Omental fat pad (tissue), 4 donors: Measurements from ENCODE around the gene SRSF5. TPM values are rescaled to one million over a fixed set of nuclear protein-coding genes. Genes with fewer than 3 reads are reported as not detected.
"Not testable (repeated sequence)": the region's sequence is repeated elsewhere in the genome, so short reads cannot be mapped to it uniquely, and the experiment has no call there.

Source experiments
- ATAC-seq: fragments of 150-250 bp; one replicate; pipeline ENCODE4 v1.9.1; 2016; ENCODE audit warnings: mild to moderate bottlenecking, moderate library complexity; ENCODE audit not compliant: low FRiP score
- DNase-seq: peaks from one replicate; pipeline ENCODE4 v3.0.0-alpha.2; 2019; ENCODE audit warnings: low spot score
- CTCF ChIP-seq, 3 donors: fragments of 450-650 bp; IDR thresholded peaks; one replicate each; pipeline ENCODE4 v1.5.1; 2016 to 2017; ENCODE audit warnings: antibody characterized with exemption in 3 of 3, mild to moderate bottlenecking in 3 of 3, moderate library complexity in 2 of 3
- total RNA-seq, 4 donors: library from RNA; depleted of rRNA; stranded (reverse); fragments of >200 nt; gene quantifications; one replicate each; pipeline ENCODE4 v1.1.0, GENCODE V29; 2016

Gene SRSF5
- 100 to 1,000 TPM; 198 to 421 (median 367) TPM for total RNA-seq

- DNase-seq: peak; percentile 88
- no peak for TF ChIP-seq CTCF (IDR thresholded peaks at IDR 0.05)
- ATAC-seq: peak; percentile 97
Measured at GRCh38 chr14:69766984-69767368, at the start of gene SRSF5. Gene SRSF5, plus strand, starts transcription at chr14:69767142. Its CDS starts 1,015 bp downstream, at chr14:69768157.

- not testable (repeated sequence) for DNase-seq, ATAC-seq
Measured at GRCh38 chr14:69718614-69719013, 48.3 kb upstream of the SRSF5 start.

DNA sequence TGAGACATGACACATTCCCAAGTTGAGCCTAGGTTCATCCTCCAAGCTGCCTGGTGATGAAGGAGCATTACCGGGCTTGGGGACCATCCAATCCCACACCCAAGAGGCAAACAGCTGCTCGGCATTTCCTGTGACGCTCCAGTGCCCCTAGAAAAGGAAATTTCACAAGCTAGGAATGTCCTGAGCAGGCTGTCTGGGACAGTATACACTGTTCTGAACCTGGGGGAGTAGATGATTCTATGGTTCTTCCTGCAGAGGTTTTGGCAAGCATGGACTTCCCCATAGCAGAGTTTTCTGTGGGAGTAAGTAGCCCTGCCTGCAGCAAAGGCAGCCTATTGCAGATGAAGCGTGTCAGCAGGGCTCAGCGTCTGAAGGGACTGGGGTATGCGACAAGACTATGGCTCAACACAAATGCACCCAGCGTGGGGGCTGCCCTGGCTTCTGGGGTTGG is 47.4 kb upstream of the SRSF5 start:
- peak; percentile 80 for ATAC-seq
- no peak for TF ChIP-seq CTCF (IDR thresholded peaks at IDR 0.05)
- DNase-seq: no peak

DNA sequence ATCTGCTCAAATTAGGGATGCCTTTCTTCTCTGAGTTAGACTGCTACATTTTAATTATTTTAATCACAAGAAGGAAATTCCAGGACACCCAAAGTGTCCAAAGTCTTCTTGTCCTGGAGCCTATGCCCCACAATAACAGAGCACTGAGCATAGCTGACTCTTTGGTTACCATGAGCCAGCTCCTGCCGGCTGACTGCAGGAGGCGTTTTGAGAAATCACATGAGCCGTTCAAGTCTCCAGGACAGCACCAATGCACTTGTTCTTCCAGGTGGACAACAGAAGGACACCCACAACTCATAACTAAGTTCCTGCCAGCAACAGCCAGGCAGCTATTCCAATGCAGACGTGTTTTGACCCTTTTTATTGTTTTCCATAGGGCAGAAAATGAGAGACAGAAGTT is 46.0 kb upstream of the SRSF5 start:
- TF ChIP-seq CTCF (IDR thresholded peaks at IDR 0.05): no peak

DNA sequence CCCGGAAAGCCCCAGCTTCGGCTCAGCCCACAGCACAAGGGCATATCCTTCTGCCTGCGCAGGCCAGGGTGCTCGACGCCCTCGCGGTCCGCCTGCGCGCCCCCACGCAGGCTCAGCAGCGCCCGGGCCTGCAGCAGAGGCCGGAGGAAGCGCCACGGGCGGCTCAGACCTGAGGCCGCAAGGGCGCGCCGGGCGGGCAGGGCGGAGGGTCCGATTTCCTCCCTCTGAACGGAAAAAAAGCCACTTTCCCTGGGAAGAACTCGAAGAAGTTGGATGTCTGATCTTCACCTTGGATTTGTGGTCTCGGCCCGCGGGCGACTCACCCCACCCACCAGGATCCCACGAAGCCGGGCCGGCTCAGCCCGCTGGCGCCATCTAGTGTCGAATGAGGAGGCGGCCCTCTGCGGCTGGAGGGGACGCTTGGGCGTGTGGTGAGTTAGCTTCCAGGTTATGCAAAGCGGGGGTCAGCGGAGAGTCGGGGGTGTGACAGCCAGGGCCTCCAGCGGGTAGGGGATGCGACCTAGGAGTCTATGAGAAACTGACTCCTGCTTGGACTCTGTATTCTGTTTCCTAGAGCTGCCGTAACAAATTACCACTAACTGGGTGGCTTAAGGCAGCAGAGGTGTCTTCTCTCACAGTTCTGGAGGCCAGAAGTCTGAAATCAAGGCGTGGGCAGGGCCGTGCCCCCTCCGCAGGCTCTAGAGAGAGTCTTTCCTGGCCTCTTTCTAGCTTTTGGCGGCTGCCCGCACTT is 40.0 kb upstream of the SRSF5 start:
- peak in 2 of 3 donors; percentile 85 to 89 for TF ChIP-seq CTCF (IDR thresholded peaks at IDR 0.05)
- ATAC-seq (peak; percentile 93), DNase-seq (peak; percentile 80)

More for the DNA sequence above, 46.0 kb upstream of the SRSF5 start:
- DNase-seq: no peak
- no peak for ATAC-seq

GRCh38 chr14:69727860-69728259 is 39.1 kb upstream of the SRSF5 start:
- ATAC-seq (no peak), DNase-seq (no peak)
- no peak for TF ChIP-seq CTCF (IDR thresholded peaks at IDR 0.05)

DNA sequence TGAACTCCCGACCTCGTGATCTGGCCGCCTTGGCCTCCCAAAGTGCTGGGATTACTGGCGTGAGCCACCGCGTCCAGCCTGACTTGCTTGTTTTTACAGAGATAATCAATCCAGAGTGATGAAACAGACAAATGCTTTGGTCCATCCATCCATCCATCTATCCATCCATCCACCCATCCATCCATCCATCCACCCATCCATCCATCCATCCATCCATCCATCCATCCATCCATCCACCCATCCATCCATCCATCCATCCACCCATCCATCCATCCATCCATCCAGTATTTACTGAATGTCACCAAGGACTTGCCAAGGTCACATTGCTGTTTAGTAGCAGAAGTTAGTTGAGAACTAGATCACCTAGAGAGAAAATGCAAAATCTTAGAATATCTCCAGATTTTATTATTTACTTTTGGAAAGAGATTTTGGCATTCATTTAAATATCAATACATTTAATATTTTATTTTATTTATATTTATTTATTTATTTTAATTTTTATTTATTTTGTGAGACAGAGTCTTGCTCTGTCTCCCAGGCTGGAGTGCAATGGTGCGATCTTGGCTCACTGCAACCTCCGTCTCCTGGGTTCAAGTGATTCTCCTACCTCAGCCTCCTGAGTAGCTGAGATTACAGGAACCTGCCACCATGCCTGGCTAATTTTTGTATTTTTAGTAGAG is 34.9 kb upstream of the SRSF5 start:
- ATAC-seq, DNase-seq: not testable (repeated sequence)

DNA sequence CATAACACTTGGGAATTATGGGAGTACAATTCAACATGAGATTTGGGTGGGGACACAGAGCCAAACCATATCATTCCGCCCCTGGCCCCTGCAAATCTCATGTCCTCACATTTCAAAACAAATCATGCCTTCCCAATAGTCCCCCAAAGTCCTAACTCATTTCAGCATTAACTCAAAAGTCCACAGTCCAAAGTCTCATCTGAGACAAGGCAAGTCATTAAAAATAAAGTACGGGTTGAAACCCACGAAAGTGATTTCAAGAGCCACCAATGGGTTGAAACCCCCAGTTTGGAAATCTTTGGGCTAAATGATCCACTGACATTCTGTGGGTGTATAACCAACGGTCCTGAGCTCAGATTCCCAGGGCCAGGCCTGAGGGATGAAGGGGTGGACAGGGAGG is 30.5 kb upstream of the SRSF5 start:
- not testable (repeated sequence) for ATAC-seq, DNase-seq
